GM21723 (cell line): Measurements from ENCODE around the gene TRIM45.
A peak's percentile ranks its signal among the peaks of the same experiment; 100 is the strongest.

Source experiments
- ATAC-seq: cut with Tn5 transposase; IDR thresholded peaks from one replicate; pipeline ENCODE4 v1.9.1; 2021; ENCODE audit warnings: mild to moderate bottlenecking, moderate library complexity; ENCODE audit not compliant: unreplicated experiment

The TRIM45 gene

DNA sequence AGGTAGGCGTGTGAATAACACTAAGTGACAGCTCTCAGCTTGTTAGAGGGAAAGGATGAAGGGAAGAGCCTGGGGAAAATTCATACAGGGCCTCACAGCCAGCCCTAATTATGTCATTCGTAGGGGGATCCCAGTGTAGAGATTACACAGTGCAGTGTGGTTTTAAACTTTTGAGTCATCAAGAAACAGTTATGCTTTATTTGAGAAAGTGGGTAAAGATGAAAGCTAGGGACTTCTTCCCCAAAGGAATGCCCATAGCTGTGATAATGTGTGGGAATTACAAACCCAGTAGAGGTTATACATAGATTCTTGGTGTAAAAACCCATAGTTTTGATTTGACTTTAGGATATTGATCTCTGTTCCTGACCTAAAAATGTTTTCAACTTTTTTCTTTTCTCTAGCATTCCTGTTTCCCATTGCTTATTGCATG lies 59.5 kb downstream of the TRIM45 start:
- peak; percentile 31 for ATAC-seq
